ENCODE measurements around the gene ZNF662. TPM values are rescaled to one million over a fixed set of nuclear protein-coding genes. Genes with fewer than 3 reads are reported as not detected.

The ZNF662 gene
- total and polyA plus RNA-seq, 2 of the 13 experiments (the other 11 are each of a cell fraction or from before 2014, with no cell fraction given), result not detected

GRCh38 chr3:42880601-42881451, 25.1 kb upstream of the ZNF662 start (continued):
- no peak for TF ChIP-seq ZNF142 (CRISPR knock-in tag; IDR thresholded peaks at IDR 0.05)
- no peak for TF ChIP-seq ZNF598 (CRISPR knock-in tag; IDR thresholded peaks at IDR 0.05; ENCODE audit: borderline replicate concordance)
- no peak for TF ChIP-seq ZFY (CRISPR knock-in tag; IDR thresholded peaks at IDR 0.05)
- TF ChIP-seq ZNF282 (IDR thresholded peaks at IDR 0.05; ENCODE audit: partially characterized antibody), result no peak
- no peak for TF ChIP-seq CBX1 (IDR thresholded peaks at IDR 0.05; ENCODE audit: low read depth)
- no peak for TF ChIP-seq TCF7 (IDR thresholded peaks at IDR 0.05; ENCODE audit: low read depth)
- TF ChIP-seq RORA (CRISPR knock-in tag; IDR thresholded peaks at IDR 0.05), result no peak
- TF ChIP-seq ZNF441 (CRISPR knock-in tag; IDR thresholded peaks at IDR 0.05; ENCODE audit: borderline replicate concordance), result no peak
- no peak for TF ChIP-seq ZFYVE20 (CRISPR knock-in tag; IDR thresholded peaks at IDR 0.05; ENCODE audit: borderline replicate concordance, low read depth)
- TF ChIP-seq TIGD3 (CRISPR knock-in tag; IDR thresholded peaks at IDR 0.05; ENCODE audit: borderline replicate concordance), result no peak
- TF ChIP-seq ZSCAN21 (CRISPR knock-in tag; IDR thresholded peaks at IDR 0.05; ENCODE audit: borderline replicate concordance), result peak; percentile 67; the same call in 1 of the 2 replicates
- TF ChIP-seq HES4 (CRISPR knock-in tag; IDR thresholded peaks at IDR 0.05; ENCODE audit: borderline replicate concordance), result no peak
- TF ChIP-seq HNRNPUL1 (IDR thresholded peaks at IDR 0.05; ENCODE audit: low read depth, low read length), result no peak
- no peak for TF ChIP-seq ZNF800 (CRISPR knock-in tag; IDR thresholded peaks at IDR 0.05)
- no peak for TF ChIP-seq ZNF570 (CRISPR knock-in tag; IDR thresholded peaks at IDR 0.05; ENCODE audit: borderline replicate concordance)
- TF ChIP-seq NFRKB (IDR thresholded peaks at IDR 0.05), result no peak
- TF ChIP-seq HIC2 (CRISPR knock-in tag; IDR thresholded peaks at IDR 0.05; ENCODE audit: low read depth), result no peak
